Measurements from ENCODE around the gene AP3D1.

The AP3D1 gene

DNA sequence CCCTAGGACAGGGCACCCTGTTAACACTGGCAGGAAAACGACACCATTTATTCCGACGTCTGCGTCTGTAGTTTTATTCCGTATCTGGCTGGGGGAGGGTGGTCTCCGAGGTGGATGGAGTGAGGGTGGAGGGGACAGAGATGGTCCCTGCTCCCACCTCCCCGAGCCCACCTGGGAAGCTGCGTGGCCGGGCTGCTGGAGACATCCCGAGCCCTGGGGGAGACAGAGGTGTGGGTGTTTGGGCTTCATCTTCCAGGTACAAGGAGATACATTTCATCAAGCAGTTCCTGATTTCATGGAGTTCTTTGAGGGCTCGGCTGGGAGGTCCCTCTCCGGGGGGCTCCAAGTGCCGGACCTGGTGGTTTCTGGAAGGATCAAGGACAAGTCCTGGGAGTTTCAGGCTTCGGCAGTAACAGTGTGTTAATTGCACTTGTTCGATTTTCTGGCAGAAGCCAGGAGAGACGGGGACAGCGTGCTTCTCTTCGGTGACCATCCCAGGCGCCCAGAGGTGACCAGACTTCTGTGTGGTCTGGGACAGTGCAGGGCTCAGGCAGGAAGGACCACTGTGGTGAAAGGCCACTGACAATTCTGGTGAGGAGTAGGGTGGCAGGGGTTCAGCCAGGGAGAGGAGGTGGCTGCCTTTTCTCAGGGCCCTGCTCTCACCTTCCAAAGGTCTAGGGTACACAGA is 80.2 kb downstream of the AP3D1 start:
- Histone ChIP-seq H3K4me1 (ENCODE audit: low read depth, poor library complexity, severe bottlenecking) (no peaks in the 10 kb centered on the region), H2AFZ (ENCODE audit: low read depth) (no peak overlapping the region), H3K79me2 (ENCODE audit: insufficient read depth, low read depth) (no peaks in the 10 kb centered on the region), H3K36me3 (ENCODE audit: insufficient read depth) (no peaks in the 10 kb centered on the region), H3K4me3 (IDR thresholded peaks at IDR 0.05; ENCODE audit: insufficient read depth, low read depth, low read length) (no peak overlapping the region), H3K9ac (no peak overlapping the region), H3K27ac (no peak overlapping the region), H3K27me3 (ENCODE audit: insufficient read depth, low read depth) (no peaks in the 10 kb centered on the region), H4K20me1 (ENCODE audit: insufficient read depth) (no peaks in the 10 kb centered on the region), H3K4me2 (no peak overlapping the region)
- TF ChIP-seq, protein P1, sequence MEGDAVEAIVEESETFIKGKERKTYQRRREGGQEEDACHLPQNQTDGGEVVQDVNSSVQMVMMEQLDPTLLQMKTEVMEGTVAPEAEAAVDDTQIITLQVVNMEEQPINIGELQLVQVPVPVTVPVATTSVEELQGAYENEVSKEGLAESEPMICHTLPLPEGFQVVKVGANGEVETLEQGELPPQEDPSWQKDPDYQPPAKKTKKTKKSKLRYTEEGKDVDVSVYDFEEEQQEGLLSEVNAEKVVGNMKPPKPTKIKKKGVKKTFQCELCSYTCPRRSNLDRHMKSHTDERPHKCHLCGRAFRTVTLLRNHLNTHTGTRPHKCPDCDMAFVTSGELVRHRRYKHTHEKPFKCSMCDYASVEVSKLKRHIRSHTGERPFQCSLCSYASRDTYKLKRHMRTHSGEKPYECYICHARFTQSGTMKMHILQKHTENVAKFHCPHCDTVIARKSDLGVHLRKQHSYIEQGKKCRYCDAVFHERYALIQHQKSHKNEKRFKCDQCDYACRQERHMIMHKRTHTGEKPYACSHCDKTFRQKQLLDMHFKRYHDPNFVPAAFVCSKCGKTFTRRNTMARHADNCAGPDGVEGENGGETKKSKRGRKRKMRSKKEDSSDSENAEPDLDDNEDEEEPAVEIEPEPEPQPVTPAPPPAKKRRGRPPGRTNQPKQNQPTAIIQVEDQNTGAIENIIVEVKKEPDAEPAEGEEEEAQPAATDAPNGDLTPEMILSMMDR (conservative IDR thresholded peaks at IDR 0.05; ENCODE audit: low read depth, low read length): no peak

DNA sequence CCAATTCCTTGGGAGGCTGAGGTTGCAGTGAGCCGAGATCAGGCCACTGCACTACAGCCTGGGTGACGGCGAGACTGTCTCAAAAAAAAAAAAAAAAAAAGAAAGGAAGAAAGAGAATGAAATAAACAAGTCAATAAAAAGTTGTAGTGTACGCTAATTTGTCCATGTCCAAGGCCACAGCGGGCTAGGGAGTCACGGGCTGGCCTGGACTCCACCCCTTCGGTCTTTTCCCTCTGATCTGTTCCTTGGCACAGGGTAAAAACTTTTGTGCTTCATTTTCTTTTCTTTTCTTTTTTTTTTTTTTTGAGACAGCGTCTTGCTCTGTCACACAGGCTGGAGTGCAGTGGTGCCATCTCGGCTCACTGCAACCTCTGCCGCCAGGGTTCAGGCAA is 80.9 kb downstream of the AP3D1 start:
- H3K27me3 ChIP-seq (ENCODE audit: insufficient read depth, low read depth): no peaks in the 10 kb centered on the region

DNA sequence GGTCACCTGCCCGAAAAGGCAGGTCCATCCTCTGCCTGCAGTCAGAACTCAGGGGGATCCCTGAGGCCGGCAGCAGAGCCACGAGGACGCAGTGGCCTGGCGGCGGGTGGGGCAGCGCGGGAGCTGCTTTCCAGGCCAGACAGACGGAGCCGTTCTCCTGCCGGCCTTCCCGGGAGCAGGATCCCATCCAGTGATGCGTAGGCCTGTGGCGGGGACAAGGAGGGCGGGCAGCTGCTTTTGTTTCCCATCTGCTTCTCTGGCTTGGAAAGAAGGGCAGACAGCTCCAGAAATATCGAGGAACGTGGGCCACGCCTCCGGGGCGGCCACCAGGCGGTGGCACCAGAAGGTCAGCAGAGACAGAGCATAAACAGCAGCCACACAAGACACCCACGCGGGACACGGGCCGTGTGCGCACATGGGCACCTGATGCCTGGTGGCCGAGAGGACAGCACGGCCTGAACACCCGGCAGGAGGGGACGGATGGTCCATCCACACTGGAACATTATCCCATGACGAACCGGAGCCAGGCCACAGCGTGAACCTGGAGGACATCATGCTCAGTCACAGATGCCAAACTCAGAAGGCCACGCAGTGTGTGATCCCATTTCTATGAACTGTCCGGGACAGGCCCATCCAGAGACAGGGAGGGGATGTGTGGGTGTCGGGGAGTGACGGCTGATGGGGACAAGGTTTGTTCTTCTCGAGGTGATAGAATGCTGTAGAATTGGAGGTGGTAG is 86.4 kb downstream of the AP3D1 start:
- Histone ChIP-seq H3K36me3 (ENCODE audit: insufficient read depth) (no peaks in the 10 kb centered on the region), H2AFZ (ENCODE audit: low read depth) (no peak overlapping the region), H3K4me1 (ENCODE audit: low read depth, poor library complexity, severe bottlenecking) (peaks cover 18% of the 10 kb centered on the region)

More for the DNA sequence above, 80.9 kb downstream of the AP3D1 start:
- Histone ChIP-seq H4K20me1 (ENCODE audit: insufficient read depth) (no peaks in the 10 kb centered on the region), H3K27ac (no peak overlapping the region), H3K4me2 (no peak overlapping the region), H3K9ac (no peak overlapping the region), H3K79me2 (ENCODE audit: insufficient read depth, low read depth) (no peaks in the 10 kb centered on the region), H3K4me3 (IDR thresholded peaks at IDR 0.05; ENCODE audit: insufficient read depth, low read depth, low read length) (no peak overlapping the region), H3K4me1 (ENCODE audit: low read depth, poor library complexity, severe bottlenecking) (no peaks in the 10 kb centered on the region), H2AFZ (ENCODE audit: low read depth) (no peak overlapping the region), H3K36me3 (ENCODE audit: insufficient read depth) (no peaks in the 10 kb centered on the region)
- TF ChIP-seq, protein P1 (conservative IDR thresholded peaks at IDR 0.05; ENCODE audit: low read depth, low read length): no peak

DNA sequence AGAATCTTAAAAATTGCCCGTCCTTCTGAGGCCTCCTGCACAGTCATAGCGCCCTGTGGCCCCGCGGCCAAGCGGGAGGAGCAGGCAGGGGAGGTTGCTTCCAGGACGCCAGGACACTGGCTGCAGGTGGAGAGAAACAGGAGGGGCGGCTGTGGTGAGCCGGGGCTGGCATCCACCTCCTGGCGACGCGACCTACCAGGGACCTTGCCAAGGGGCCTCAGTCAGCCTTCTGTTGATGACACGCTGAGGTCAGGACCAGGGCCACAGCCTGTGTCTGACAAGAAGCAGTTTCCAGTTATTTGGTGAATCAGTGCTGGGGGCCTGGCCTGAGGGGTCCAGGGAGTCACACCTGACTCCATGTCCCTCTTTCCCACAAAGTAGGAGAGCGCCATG is 87.0 kb downstream of the AP3D1 start:
- Histone ChIP-seq H2AFZ (ENCODE audit: low read depth) (no peak overlapping the region), H3K27me3 (ENCODE audit: insufficient read depth, low read depth) (no peaks in the 10 kb centered on the region), H3K4me2 (no peak overlapping the region), H3K4me1 (ENCODE audit: low read depth, poor library complexity, severe bottlenecking) (peaks cover 24% of the 10 kb centered on the region), H3K4me3 (IDR thresholded peaks at IDR 0.05; ENCODE audit: insufficient read depth, low read depth, low read length) (no peak overlapping the region), H3K9ac (no peak overlapping the region), H4K20me1 (ENCODE audit: insufficient read depth) (no peaks in the 10 kb centered on the region), H3K27ac (no peak overlapping the region), H3K79me2 (ENCODE audit: insufficient read depth, low read depth) (no peaks in the 10 kb centered on the region), H3K36me3 (ENCODE audit: insufficient read depth) (no peaks in the 10 kb centered on the region)
- TF ChIP-seq, protein P1 (conservative IDR thresholded peaks at IDR 0.05; ENCODE audit: low read depth, low read length): no peak

More for the DNA sequence above, 86.4 kb downstream of the AP3D1 start:
- H3K79me2 ChIP-seq (ENCODE audit: insufficient read depth, low read depth): no peaks in the 10 kb centered on the region
- no peak overlapping the region for H3K27ac ChIP-seq
- TF ChIP-seq, protein P1 (conservative IDR thresholded peaks at IDR 0.05; ENCODE audit: low read depth, low read length): no peak
- no peak overlapping the region for H3K4me2 ChIP-seq
- H3K27me3 ChIP-seq (ENCODE audit: insufficient read depth, low read depth): no peaks in the 10 kb centered on the region
- no peak overlapping the region for H3K4me3 ChIP-seq (IDR thresholded peaks at IDR 0.05; ENCODE audit: insufficient read depth, low read depth, low read length)
- no peaks in the 10 kb centered on the region for H4K20me1 ChIP-seq (ENCODE audit: insufficient read depth)
- no peak overlapping the region for H3K9ac ChIP-seq
